HepG2 (cell line): Measurements from ENCODE around the gene ZNRF3.

Source experiments
- BRCA1 ChIP-seq: sonication (generic); formaldehyde crosslinking; IDR thresholded peaks from 2 replicates; pipeline ENCODE4 v1.4.0; 2020; ENCODE audit warnings: missing genetic modification reagents
- EP300 ChIP-seq, 3 experiments: sonication (generic) in 1 of 3; formaldehyde crosslinking in 1 of 3; IDR thresholded peaks; 2 replicates each; pipeline versions ENCODE4 v1.5.1 to v1.6.1; 2011 to 2020; ENCODE audit warnings: low read depth in 2 of 3, low read length in 2 of 3, borderline replicate concordance in 1 of 3, improper control_type of control experiment in 1 of 3, mild to moderate bottlenecking in 1 of 3, missing genetic modification reagents in 1 of 3, moderate library complexity in 1 of 3
- FOSL2 ChIP-seq: sonication (generic); formaldehyde crosslinking; IDR thresholded peaks from 2 replicates; pipeline ENCODE4 v1.4.0; 2020; ENCODE audit warnings: missing genetic modification reagents
- RAD21 ChIP-seq: fragments of 450-650 bp; formaldehyde crosslinking; IDR thresholded peaks from 2 replicates; pipeline ENCODE4 v1.5.0; 2020; ENCODE audit warnings: mild to moderate bottlenecking
- SP1 ChIP-seq, 2 experiments: fragments of 450-650 bp in 1 of 2; sonication (generic) in 1 of 2; formaldehyde crosslinking in 1 of 2; IDR thresholded peaks; 2 replicates each; pipeline versions ENCODE4 v1.4.0 to v1.6.1; 2016 to 2020; ENCODE audit warnings: missing genetic modification reagents in 1 of 2
- ZNF17 ChIP-seq: sonication (generic); formaldehyde crosslinking; IDR thresholded peaks from 2 replicates; pipeline ENCODE4 v1.5.0; 2020; ENCODE audit warnings: mild to moderate bottlenecking, missing genetic modification reagents
- ZNF232 ChIP-seq: sonication (generic); formaldehyde crosslinking; IDR thresholded peaks from 2 replicates; pipeline ENCODE4 v1.4.0; 2020; ENCODE audit warnings: missing genetic modification reagents, borderline replicate concordance
- ZNF282 ChIP-seq: fragments of 450-650 bp; IDR thresholded peaks from 2 replicates; pipeline ENCODE4 v1.6.1; 2018; ENCODE audit not compliant: partially characterized antibody
- ZNF317 ChIP-seq: sonication (generic); formaldehyde crosslinking; IDR thresholded peaks from 2 replicates; pipeline ENCODE4 v1.5.0; 2020; ENCODE audit warnings: mild to moderate bottlenecking, missing genetic modification reagents
- TF ChIP-seq, protein P1 (sequence below): sonication (generic); formaldehyde crosslinking; IDR thresholded peaks from 2 replicates; pipeline ENCODE4 v1.5.0; 2020; ENCODE audit warnings: mild to moderate bottlenecking, missing genetic modification reagents, moderate library complexity

DNA sequence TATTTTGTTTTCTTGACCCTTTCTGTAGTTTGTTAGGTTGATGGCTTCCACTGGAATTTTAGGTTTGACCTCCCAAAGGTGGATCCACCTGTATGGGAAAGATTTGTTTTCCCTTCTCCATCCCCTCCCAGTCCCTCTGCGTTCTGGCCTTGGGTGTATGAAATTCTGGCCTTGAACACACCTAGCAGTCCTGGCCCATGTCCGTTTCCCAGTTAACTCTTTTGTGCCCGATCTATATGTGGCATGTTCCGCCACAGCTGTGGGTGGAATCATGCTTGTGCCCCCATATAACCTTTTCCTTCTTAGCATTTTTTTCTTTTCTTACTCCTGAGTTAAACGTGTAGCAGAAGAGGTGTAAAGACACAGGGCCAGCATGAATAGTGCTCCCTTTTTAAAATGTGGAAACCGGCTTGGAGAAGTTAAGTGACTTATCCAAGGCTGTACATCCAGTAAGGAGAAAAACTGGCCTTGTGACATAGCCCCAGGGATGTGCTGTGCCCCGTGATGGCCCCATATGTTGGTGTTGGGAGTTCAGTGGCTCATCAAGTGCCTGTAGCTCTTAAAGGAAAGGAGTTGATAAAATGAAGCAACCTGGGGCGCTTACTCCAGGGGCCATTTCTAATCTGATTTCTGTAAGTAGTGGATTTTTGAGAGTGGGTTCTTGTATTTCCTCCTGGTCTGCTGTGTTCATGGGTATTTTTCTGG lies 39.3 kb downstream of the ZNRF3 start:
- TF ChIP-seq FOSL2 (CRISPR knock-in tag) (peak; percentile 41; the same call in 1 of the 2 replicates), EP300 (IDR thresholded peaks at IDR 0.05; ENCODE audit: low read depth in 2 of 2, low read length in 2 of 2) (peak in 1 of 2 experiments; percentile 74; a peak in 2 of 4 replicates), EP300 (CRISPR knock-in tag; IDR thresholded peaks at IDR 0.05; ENCODE audit: borderline replicate concordance) (no peak), SP1 (IDR thresholded peaks at IDR 0.05) (no peak), SP1 (CRISPR knock-in tag; IDR thresholded peaks at IDR 0.05) (no peak), ZNF317 (CRISPR knock-in tag) (no peak), ZNF232 (CRISPR knock-in tag) (no peak), ZNF282 (no peak), ZNF17 (CRISPR knock-in tag) (no peak), RAD21 (CRISPR knock-in tag) (no peak), BRCA1 (CRISPR knock-in tag) (no peak)
- TF ChIP-seq, protein P1, sequence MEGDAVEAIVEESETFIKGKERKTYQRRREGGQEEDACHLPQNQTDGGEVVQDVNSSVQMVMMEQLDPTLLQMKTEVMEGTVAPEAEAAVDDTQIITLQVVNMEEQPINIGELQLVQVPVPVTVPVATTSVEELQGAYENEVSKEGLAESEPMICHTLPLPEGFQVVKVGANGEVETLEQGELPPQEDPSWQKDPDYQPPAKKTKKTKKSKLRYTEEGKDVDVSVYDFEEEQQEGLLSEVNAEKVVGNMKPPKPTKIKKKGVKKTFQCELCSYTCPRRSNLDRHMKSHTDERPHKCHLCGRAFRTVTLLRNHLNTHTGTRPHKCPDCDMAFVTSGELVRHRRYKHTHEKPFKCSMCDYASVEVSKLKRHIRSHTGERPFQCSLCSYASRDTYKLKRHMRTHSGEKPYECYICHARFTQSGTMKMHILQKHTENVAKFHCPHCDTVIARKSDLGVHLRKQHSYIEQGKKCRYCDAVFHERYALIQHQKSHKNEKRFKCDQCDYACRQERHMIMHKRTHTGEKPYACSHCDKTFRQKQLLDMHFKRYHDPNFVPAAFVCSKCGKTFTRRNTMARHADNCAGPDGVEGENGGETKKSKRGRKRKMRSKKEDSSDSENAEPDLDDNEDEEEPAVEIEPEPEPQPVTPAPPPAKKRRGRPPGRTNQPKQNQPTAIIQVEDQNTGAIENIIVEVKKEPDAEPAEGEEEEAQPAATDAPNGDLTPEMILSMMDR (CRISPR knock-in tag) = no peak
